NCI-H2107 treated with DMSO at 0.1 percent for 48 hours (cell line): Measurements from ENCODE around the gene UGT1A3.
"Not testable (repeated sequence)": the region's sequence is repeated elsewhere in the genome, so short reads cannot be mapped to it uniquely, and the experiment has no call there.

ENCODE experiments used
- DNase-seq: peaks from one replicate; lab custom pipeline; 2025; ENCODE audit not compliant: unreplicated experiment; lab: John Stamatoyannopoulos, UW

The UGT1A3 gene

DNA sequence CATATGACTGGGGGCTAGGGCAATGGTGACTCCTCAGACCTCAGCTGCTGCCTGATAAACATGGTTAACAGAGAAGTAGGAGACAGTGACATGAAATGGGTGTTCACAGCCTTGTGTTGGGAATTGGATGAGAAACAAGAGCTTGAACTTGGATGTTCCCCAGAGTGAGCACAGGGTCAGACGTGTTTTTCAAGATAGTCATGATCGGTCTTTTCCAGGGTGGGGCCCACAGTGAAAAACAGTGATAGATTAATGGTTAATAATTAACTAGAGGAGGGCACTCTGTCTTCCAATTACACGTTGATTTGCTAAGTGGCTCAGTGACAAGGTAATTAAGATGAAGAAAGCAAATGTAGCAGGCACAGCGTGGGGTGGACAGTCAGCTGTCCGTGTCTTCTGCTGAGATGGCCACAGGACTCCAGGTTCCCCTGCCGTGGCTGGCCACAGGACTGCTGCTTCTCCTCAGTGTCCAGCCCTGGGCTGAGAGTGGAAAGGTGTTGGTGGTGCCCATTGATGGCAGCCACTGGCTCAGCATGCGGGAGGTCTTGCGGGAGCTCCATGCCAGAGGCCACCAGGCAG lies at the start of gene UGT1A3:
UGT1A3 (plus strand) TSS at position 320 of the 579 bp plus-strand sequence; CDS start at position 405, 85 bp downstream.
- DNase-seq, result no peak

DNA sequence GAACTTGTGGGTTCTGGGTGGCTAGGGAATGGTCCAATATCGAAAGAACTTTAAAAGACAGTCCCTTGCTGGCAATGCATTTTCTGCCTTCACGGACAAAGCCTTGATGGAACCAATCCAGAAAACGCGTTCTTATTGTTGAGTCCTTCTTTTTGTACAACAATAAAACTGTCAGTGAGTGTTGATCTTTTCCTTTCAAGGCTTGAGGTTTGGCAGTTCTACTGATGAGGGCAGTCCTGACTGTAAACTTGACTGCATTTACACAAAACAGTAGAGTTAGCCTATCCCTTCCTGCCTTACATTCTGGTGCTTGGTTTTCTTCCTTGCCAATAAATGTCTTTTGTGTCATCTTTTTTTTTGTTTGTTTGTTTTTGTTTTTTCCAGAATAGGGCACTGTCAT lies 49.6 kb upstream of the UGT1A3 start:
- DNase-seq, result no peak

DNA sequence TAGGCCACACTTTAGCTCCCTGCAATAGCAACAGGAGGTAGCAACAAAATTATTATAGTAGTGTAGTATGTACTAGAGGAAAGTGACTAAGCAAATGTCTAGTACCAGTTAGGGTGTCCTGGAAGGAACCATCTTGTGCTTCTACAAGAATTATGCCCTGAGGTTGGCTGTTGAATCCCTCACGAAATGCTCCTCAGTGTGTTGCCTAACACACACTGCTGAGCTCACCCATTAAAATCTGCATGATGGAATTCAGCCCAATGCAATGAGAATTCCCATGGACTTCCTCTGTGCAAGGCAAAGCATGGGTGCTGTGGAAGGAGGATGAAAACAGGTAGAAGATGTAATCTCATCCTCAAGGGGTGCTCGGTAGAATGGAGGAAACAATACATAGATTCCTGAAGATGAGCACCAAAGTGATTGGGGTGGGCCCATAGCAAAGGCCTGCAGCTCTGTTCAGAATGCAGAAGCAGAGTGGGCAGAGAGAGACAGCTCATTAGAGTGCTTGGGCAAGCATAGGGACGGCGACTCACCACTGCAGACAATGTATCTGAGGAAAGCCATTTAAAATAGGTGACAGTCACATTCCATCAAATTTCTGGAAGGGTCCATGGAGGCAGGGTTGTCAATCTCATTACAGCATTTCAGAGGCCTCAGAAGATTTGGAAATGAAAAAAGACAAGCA lies 48.3 kb upstream of the UGT1A3 start:
- DNase-seq, result no peak

DNA sequence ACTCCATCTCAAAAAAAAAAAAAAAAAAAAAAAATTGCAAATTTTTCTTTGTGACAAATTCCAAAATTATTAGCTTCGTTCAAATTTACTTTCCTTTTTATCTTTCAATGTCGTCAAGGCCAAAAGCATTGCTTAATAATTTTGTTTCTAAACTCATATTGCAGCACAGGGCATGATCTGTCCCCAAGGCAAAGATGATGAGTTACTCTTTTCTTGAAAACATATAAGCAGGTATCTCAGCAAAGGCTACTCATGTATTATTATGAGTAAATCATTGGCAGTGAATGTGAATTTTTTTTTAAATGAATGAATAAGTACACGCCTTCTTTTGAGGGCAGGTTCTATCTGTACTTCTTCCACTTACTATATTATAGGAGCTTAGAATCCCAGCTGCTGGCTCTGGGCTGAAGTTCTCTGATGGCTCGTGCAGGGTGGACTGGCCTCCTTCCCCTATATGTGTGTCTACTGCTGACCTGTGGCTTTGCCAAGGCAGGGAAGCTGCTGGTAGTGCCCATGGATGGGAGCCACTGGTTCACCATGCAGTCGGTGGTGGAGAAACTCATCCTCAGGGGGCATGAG lies 47.2 kb upstream of the UGT1A3 start, which contains the start of gene UGT1A7:
UGT1A7 (plus strand) TSS at position 381 of the 579 bp plus-strand sequence; CDS start at position 418, 37 bp downstream.
- no peak for DNase-seq

DNA sequence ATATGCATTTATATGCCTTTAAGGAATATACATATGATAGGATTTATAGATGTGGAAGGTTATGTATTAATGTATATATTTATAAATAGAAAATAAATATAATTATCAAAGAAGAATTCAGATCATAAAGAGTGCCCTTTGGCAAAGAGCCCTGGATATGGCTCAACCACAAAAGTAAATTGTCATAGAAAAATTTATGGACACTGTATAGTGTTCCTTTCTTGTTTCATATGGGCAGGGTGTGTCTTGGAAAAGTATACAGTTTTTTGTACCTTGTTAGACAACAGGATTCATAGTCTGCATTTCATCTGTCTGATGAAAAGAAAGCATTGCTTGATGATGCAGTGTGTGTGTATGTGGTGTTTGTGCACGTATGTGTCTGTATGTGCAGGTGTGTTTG lies 44.2 kb upstream of the UGT1A3 start:
- DNase-seq, result no peak

GRCh38 chr2:233686928-233687327 lies 41.9 kb upstream of the UGT1A3 start:
- DNase-seq, result no peak

DNA sequence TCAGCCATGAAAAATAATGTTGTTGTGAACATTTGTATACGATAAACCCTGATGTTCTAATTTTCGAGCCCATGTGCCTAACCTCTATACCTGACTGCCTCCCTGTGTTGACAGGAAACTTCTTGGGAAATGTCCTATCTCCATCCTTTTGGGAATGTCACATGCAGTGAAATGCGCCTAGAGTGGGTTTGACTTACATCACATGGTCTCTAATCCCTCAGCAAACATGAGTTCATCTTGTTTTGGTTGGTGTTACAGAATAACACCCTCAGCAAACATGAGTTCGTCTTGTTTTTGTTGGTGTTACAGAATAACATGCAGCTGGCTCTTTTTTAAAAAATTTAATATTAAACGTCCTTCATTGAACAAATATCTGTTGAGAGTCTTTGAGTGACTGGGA lies 40.5 kb upstream of the UGT1A3 start:
- no peak for DNase-seq

GRCh38 chr2:233689031-233689430 lies 39.8 kb upstream of the UGT1A3 start:
- DNase-seq, result no peak

GRCh38 chr2:233689501-233689900 lies 39.3 kb upstream of the UGT1A3 start:
- no peak for DNase-seq

GRCh38 chr2:233690444-233690843 lies 38.4 kb upstream of the UGT1A3 start:
- no peak for DNase-seq

DNA sequence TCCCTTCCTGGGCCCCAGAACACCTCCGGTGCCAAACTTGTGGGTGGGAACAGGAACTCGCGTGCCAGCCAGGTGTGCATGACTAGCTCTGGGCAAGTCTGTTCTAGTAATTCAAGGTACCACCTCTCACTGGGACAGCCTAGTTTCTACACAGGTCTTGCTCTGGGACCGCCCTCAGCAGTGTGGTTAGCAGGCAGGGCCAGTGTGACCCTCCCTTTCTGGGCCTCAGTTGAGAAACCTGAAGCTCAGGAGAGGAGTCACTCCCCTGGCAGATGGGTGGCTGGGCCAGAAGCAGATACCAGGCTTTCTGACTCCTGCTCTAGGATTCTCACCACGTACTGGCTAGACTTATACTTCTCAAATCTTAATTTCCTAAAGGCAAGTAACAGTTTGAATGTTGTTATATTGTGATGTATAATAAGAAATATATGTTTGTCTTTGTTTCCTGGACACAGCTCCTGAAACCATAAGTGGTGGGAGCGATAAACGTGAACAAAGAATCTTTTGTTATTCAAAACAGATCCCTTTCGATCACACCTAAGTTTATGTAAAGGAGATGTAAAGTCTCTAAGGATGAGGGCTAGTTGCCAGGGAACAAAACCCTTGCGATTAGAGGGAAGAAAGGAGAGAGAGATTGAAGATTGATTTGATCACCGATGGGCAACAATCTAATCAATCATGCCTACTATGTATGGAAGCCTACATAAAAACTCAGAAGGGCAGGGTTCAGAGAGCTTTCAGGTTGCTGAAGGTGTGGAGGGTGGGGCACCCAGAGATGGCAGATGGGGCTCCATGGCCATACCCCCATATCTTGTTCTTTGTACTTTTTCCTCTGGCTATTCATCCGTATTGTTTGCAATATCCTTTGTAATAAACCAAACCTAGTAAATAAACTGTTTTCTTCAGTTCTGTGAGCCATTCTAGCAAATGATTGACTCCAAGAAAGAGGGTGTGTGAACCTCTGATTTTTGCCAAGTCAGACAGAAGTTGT lies 37.1 kb upstream of the UGT1A3 start:
- no peak for DNase-seq

GRCh38 chr2:233692648-233693047 lies 36.2 kb upstream of the UGT1A3 start, which contains the start of gene UGT1A6:
Gene UGT1A6, plus strand, starts transcription at chr2:233692890. Its CDS starts 115 bp downstream, at chr2:233693005.
- no peak for DNase-seq

DNA sequence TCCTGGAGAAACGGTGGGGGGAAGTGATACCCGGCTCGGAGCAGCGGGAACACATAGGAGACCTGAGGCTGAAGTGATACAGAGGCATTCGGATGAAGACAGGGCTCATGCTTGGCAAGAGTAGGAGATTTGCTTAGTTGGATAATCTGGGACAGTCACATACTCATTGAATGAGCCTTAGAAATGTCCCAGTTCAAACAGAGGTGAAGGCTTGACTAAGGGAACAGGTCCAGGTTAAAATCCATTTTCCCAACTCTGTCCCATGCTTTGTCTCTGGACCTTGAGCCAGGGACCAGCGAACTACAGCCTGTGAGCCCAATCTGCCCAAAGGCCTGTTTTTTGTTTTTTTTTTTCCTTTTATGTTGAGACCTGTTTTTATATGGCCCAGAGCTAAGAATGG lies 34.9 kb upstream of the UGT1A3 start:
- DNase-seq, result no peak

DNA sequence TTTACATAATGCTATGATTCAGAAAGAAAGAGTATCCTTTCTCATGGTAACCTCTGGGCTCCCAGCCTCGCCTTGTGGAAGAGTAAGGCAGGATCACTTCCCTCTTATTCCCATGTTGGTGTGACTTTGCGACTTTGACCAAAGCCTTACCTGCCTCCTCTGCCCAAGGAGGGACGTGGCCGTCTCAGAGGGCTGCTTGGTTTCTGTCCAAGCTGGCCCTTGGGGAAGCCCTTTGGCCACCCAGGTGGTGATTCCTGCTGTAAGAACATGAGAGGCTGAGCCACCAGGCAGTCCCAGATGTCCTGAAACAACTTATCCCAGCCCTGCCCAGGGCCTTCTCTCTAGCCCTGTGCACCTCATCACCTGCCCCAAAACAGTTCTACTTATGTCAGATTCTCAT lies 30.1 kb upstream of the UGT1A3 start:
- DNase-seq, result no peak

DNA sequence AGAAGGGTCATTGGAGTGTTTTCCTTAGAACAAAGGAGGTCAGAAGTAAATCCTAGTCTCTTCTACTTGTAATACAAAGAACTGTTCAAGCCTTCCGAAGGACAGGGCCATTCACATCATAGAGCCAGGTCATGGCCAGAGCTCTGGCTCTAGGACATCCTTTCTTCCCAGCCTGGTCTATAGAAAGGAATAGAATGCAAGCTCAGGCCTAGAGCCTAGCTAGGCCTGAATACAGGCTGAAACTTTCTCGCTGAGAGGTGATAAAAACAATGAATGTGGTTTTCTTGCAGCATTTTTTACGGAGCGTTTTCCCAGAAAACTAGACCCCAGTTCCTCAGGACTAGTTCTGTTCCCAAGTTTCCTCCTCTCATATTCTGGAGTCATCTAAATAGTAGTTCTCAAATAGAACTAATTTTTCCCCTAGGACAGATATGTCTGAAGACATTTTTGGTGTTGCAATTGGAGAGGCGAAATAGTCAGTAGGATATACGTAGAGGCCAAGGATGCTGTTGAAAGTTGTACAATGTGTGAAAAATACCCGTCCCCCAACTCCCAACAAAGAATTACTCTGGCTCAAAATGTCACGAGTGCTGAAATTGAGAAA lies 29.3 kb upstream of the UGT1A3 start:
- no peak for DNase-seq

DNA sequence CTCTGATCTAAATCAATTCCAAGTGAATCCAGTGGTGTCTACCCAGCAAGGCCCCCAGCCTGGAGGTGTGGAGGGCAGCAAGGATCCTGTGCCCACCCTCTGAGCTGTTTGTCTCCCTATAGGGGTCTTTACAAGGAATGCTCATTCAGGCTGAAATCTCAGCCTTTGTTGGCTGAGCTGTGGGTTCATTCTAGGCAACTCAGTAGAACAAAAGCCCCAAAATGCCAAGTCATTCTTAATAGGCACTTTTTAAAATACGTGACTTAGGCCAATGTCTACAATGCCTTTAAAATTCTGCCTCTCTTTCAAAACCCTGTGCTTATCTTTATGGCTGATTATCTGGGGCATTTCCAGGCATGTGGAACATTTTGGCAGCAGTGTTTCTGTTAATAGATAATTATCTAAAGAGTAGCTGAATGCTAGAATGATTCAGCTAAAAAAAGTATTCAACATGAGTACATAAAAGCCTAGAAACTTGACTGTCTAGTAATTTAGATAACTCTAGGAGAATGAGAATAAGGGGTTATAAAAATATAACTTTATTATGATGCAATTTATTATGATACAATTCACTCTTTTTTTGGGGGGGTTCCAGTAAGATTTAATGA lies 28.7 kb upstream of the UGT1A3 start:
- DNase-seq, result no peak

GRCh38 chr2:233700842-233701241 lies 28.0 kb upstream of the UGT1A3 start:
- DNase-seq, result not testable (repeated sequence)

GRCh38 chr2:233702238-233702637 lies 26.6 kb upstream of the UGT1A3 start:
- no peak for DNase-seq

GRCh38 chr2:233705911-233706506 lies 22.8 kb upstream of the UGT1A3 start:
- no peak for DNase-seq

DNA sequence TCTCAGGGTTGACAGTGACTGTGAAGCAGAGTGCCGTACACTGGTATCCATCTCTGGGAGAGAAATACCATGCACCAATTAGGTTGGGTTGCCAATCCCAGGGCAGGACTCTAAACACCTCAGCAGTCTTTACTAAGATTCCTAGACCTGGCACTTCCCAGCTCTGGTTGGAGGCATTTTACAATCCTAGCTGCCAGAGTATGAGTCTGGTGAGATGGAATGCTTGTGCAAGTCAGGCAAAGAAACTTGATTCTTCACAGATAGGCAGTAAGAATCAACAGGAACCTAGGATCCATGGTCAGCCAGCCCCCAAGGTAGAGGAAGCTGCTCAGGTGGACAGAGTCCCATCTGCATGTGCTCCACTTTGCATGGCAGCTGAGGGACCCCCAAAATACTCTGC lies 22.1 kb upstream of the UGT1A3 start:
- no peak for DNase-seq
